OCI-LY7 (cell line): ENCODE data around the gene NDUFB10. TPM values are rescaled to one million over a fixed set of nuclear protein-coding genes. Genes with fewer than 3 reads are reported as not detected.

Source experiments
- BruUV-seq: library from RNA; stranded (reverse); fragments of 400-500 nt; replicated peaks from 2 replicates; lab custom pipeline; 2021; lab: Mats Ljungman, UMichigan
- CTCF ChIA-PET: fragments of 300-600 bp; sonication (Branson Sonifier 250); formaldehyde crosslinking; loops from one replicate; lab custom pipeline; 2022; ENCODE audit warnings: antibody characterized with exemption; ENCODE audit not compliant: unreplicated experiment; lab: Charles Lee
- POLR2A ChIA-PET: fragments of 300-600 bp; sonication (Branson Sonifier 250); formaldehyde crosslinking; loops from one replicate; lab custom pipeline; 2022; ENCODE audit warnings: antibody characterized with exemption; lab: Charles Lee
- DNase-seq: peaks from one replicate; pipeline ENCODE4 v3.0.0-alpha.2; 2015; ENCODE audit warnings: low spot score
- H2AFZ ChIP-seq: fragments of 200-600 bp; sonication (generic), shearing (Covaris generic); 2 replicates; pipeline ENCODE4 v1.6.1; 2014; ENCODE audit warnings: mild to moderate bottlenecking, antibody characterized with exemption, low read length, moderate library complexity
- H3K27ac ChIP-seq: fragments of 200-600 bp; sonication (generic); 2 replicates; pipeline ENCODE4 v1.5.1; 2014; ENCODE audit warnings: mixed run types, low read depth, mild to moderate bottlenecking, moderate library complexity, low read length, inconsistent platforms; ENCODE audit not compliant: poor library complexity, severe bottlenecking
- H3K36me3 ChIP-seq: fragments of 200-600 bp; sonication (generic); 2 replicates; pipeline ENCODE4 v1.6.1; 2014; ENCODE audit warnings: mild to moderate bottlenecking, antibody characterized with exemption, low read length, moderate library complexity, mixed read lengths; ENCODE audit not compliant: insufficient read depth
- H3K4me1 ChIP-seq: fragments of 200-600 bp; sonication (generic); 2 replicates; pipeline ENCODE4 v1.5.1; 2014; ENCODE audit warnings: mild to moderate bottlenecking, low read length; ENCODE audit not compliant: insufficient read depth, poor library complexity, severe bottlenecking
- H3K4me2 ChIP-seq: fragments of 200-600 bp; sonication (generic); 2 replicates; pipeline ENCODE4 v1.6.1; 2014; ENCODE audit warnings: mild to moderate bottlenecking, low read length
- H3K4me3 ChIP-seq: fragments of 200-600 bp; sonication (generic); 2 replicates; pipeline ENCODE4 v1.5.1; 2014; ENCODE audit warnings: mild to moderate bottlenecking, low read depth, low read length; ENCODE audit not compliant: poor library complexity, severe bottlenecking
- H3K79me2 ChIP-seq: fragments of 200-600 bp; sonication (generic); 2 replicates; pipeline ENCODE4 v1.6.1; 2016; ENCODE audit warnings: low read depth, mild to moderate bottlenecking, low read length, moderate library complexity, mixed read lengths; ENCODE audit not compliant: insufficient read depth
- H3K9me2 ChIP-seq: fragments of 200-600 bp; sonication (generic); 2 replicates; pipeline ENCODE4 v1.6.1; 2016; ENCODE audit warnings: mild to moderate bottlenecking, low read length, mixed read lengths; ENCODE audit not compliant: insufficient read depth
- H3K9me3 ChIP-seq: fragments of 200-600 bp; sonication (generic); 2 replicates; pipeline ENCODE4 v1.6.1; 2014; ENCODE audit warnings: mild to moderate bottlenecking, mixed run types, low read length, mixed read lengths
- H4K20me1 ChIP-seq: fragments of 200-600 bp; sonication (generic); 2 replicates; pipeline ENCODE4 v1.6.1; 2014; ENCODE audit warnings: mild to moderate bottlenecking, antibody characterized with exemption, low read length, moderate library complexity, mixed read lengths; ENCODE audit not compliant: insufficient read depth
- CTCF ChIP-seq: fragments of 200-600 bp; sonication (generic); conservative IDR thresholded peaks from 2 replicates; pipeline ENCODE4 v1.5.1; 2014; ENCODE audit warnings: mild to moderate bottlenecking, antibody characterized with exemption, low read length, moderate library complexity, mixed read lengths
- EZH2phosphoT487 ChIP-seq: fragments of 200-600 bp; sonication (generic); IDR thresholded peaks from 2 replicates; pipeline ENCODE4 v1.6.1; 2018; ENCODE audit warnings: low read depth, borderline replicate concordance, mild to moderate bottlenecking, mixed run types, antibody characterized with exemption, low read length, moderate library complexity, mixed read lengths
- intact Hi-C: fragments of 100-400 bp; cut with micrococcal nuclease; formaldehyde crosslinking; loops from one replicate; pipeline ENCODE4 v1.10.0; 2022; ENCODE audit not compliant: unreplicated experiment
- total RNA-seq, 2 experiments: library from RNA; depleted of rRNA in 1 of 2; stranded (reverse); fragments of >200 nt in 1 of 2; shearing (Covaris generic) in 1 of 2; gene quantifications; 2 replicates each; pipeline ENCODE4 v1.2.3, GENCODE V29; 2014 to 2022

The NDUFB10 gene
- total RNA-seq, 2 experiments from 2014 or later = 201 to 240 TPM

GRCh38 chr16:1914084-1914608 is 45.2 kb upstream of the NDUFB10 start:
- DNase-seq = no peak
- no peaks in the 10 kb centered on the region for H3K9me3 ChIP-seq
- CTCF ChIA-PET = interaction anchor here (0.6 kb wide), 1 partner anchor 189 kb away, joined by 3 read pairs; no protein-coding TSS in a partner anchor
- H3K36me3 ChIP-seq = no peaks in the 10 kb centered on the region
- no peaks in the 10 kb centered on the region for H3K9me2 ChIP-seq
- intact Hi-C loops = no loop called here
- no peak overlapping the region for H2AFZ ChIP-seq
- H4K20me1 ChIP-seq = no peaks in the 10 kb centered on the region
- H3K4me2 ChIP-seq = no peak overlapping the region
- no peaks in the 10 kb centered on the region for H3K4me1 ChIP-seq
- no peaks in the 10 kb centered on the region for H3K79me2 ChIP-seq
- H3K4me3 ChIP-seq = no peak overlapping the region
- BruUV-seq = no TSS peak
- no peak overlapping the region for H3K27ac ChIP-seq
- POLR2A ChIA-PET = no interaction called here
- TF ChIP-seq CTCF = no peak
- no peak for TF ChIP-seq EZH2phosphoT487

- Histone ChIP-seq H3K9me3 (no peaks in the 10 kb centered on the region), H3K4me2 (no peak overlapping the region), H3K27ac (no peak overlapping the region), H3K4me3 (no peak overlapping the region), H4K20me1 (no peaks in the 10 kb centered on the region), H3K9me2 (no peaks in the 10 kb centered on the region), H3K79me2 (no peaks in the 10 kb centered on the region), H3K36me3 (no peaks in the 10 kb centered on the region), H3K4me1 (no peaks in the 10 kb centered on the region), H2AFZ (no peak overlapping the region)
- no TSS peak for BruUV-seq
- POLR2A ChIA-PET = no interaction called here
- no peak for DNase-seq
- intact Hi-C loops = no loop called here
- CTCF ChIA-PET = interaction anchor here (0.6 kb wide), 1 partner anchor 190 kb away, joined by 3 read pairs; no protein-coding TSS in a partner anchor
- no peak for TF ChIP-seq CTCF
- TF ChIP-seq EZH2phosphoT487 = no peak
Observed at GRCh38 chr16:1914988-1915387, 44.4 kb upstream of the NDUFB10 start.
